Cardiac muscle cell (in vitro differentiated cells and primary cell): Measurements from ENCODE around the gene GYG2. TPM values are rescaled to one million over a fixed set of nuclear protein-coding genes. Genes with fewer than 3 reads are reported as not detected.
"Not testable (repeated sequence)": the region's sequence is repeated elsewhere in the genome, so short reads cannot be mapped to it uniquely, and the experiment has no call there.

ENCODE experiments used
- DNase-seq, 2 donors: peaks; one replicate each; pipeline versions ENCODE4 v3.0.0 to v3.0.0-alpha.2; 2010 to 2017; ENCODE audit warnings: low read depth in 1 of 2, low spot score in 1 of 2
- H3K27ac ChIP-seq: fragments of 200-600 bp; sonication (generic); 2 replicates; pipeline ENCODE4 v1.5.1; 2016
- H3K27me3 ChIP-seq: fragments of 200-600 bp; sonication (generic); 2 replicates; pipeline ENCODE4 v1.6.0; 2016; ENCODE audit warnings: control low read depth
- H3K36me3 ChIP-seq: fragments of 200-600 bp; sonication (generic); 2 replicates; pipeline ENCODE4 v1.5.1; 2016; ENCODE audit warnings: control low read depth
- H3K4me1 ChIP-seq: fragments of 200-600 bp; sonication (generic); 2 replicates; pipeline ENCODE4 v1.8.1; 2017; ENCODE audit warnings: low read depth, mild to moderate bottlenecking, mixed run types
- H3K4me3 ChIP-seq: fragments of 200-600 bp; sonication (generic); 2 replicates; pipeline ENCODE4 v1.5.1; 2016; ENCODE audit warnings: mild to moderate bottlenecking
- H3K9me3 ChIP-seq: fragments of 200-600 bp; sonication (generic); 2 replicates; pipeline ENCODE4 v1.5.1; 2017; ENCODE audit warnings: low read depth, mild to moderate bottlenecking, control low read depth
- polyA plus RNA-seq: library from polyadenylated mRNA; unstranded; fragments of >200 nt; fragmentation: Nextera tagmentation; extraction: Ambion mirVana; gene quantifications from 2 replicates; pipeline ENCODE4 v1.2.1, GENCODE V29; 2016
- total RNA-seq: library from RNA; depleted of rRNA; stranded (reverse); fragments of >200 nt; gene quantifications from 2 replicates; pipeline ENCODE4 v1.2.3, GENCODE V29; 2016
- TF ChIP-seq, protein P1 (sequence below): IDR thresholded peaks from 2 replicates; pipeline ENCODE4 v1.5.1; 2012; ENCODE audit warnings: low read depth, mild to moderate bottlenecking, low read length

Gene GYG2
- total and polyA plus RNA-seq, 2 experiments from 2014 or later, result 58.0 to 58.4 TPM

DNA sequence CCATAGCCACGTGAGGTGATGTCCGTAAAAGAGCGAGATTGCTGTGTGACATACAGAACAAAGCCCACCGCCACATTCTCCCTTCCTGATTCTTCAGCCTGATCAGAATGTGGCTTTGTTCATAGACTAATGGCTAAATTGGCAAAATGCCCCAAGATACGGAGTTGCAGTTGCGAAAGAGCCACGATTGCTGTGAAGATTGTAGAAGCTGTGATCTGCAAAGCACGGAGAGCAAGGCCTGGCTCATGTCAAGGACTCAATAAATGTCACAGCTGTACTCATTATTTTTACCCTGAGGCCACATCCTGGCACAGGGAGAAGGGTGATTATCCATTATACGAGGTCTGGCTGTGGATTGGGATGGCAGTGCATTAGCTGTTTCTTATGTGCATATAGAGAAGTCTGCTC lies 66.2 kb downstream of the GYG2 start:
- peak; percentile 38 to 55 for DNase-seq
- peak overlapping the region; percentile 83 for H3K27ac ChIP-seq

DNA sequence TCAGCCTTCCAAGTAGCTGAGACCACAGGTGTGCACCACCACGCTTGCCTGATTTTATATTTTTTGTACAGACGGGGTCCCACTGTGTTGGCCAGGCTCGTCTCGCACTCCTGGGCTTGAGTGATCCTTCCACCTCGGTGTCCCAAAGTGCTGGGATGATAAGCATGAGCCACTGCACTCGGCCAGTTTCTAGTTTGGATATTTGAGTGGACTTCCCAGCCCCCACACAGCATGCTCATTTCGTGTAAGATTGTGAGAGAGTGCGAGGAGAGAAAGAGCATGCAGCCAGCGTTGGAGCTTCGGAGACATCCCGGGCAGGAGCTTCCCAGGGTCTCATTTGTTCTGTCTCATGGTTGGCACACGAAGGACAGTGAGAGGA lies 68.6 kb downstream of the GYG2 start:
- peaks cover 30% of the 10 kb centered on the region for H3K4me1 ChIP-seq
- TF ChIP-seq, protein P1, sequence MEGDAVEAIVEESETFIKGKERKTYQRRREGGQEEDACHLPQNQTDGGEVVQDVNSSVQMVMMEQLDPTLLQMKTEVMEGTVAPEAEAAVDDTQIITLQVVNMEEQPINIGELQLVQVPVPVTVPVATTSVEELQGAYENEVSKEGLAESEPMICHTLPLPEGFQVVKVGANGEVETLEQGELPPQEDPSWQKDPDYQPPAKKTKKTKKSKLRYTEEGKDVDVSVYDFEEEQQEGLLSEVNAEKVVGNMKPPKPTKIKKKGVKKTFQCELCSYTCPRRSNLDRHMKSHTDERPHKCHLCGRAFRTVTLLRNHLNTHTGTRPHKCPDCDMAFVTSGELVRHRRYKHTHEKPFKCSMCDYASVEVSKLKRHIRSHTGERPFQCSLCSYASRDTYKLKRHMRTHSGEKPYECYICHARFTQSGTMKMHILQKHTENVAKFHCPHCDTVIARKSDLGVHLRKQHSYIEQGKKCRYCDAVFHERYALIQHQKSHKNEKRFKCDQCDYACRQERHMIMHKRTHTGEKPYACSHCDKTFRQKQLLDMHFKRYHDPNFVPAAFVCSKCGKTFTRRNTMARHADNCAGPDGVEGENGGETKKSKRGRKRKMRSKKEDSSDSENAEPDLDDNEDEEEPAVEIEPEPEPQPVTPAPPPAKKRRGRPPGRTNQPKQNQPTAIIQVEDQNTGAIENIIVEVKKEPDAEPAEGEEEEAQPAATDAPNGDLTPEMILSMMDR, result no peak
- peak overlapping the region; percentile 78 for H3K27ac ChIP-seq
- H3K4me3 ChIP-seq, result no peak overlapping the region
- H3K9me3 ChIP-seq, result no peaks in the 10 kb centered on the region
- no peaks in the 10 kb centered on the region for H3K36me3 ChIP-seq
- H3K27me3 ChIP-seq, result no peaks in the 10 kb centered on the region
- peak in 1 of 2 donors; percentile 12 for DNase-seq

More for the DNA sequence above, 66.2 kb downstream of the GYG2 start:
- Histone ChIP-seq H3K36me3 (no peaks in the 10 kb centered on the region), H3K9me3 (no peaks in the 10 kb centered on the region), H3K4me3 (no peak overlapping the region), H3K27me3 (no peaks in the 10 kb centered on the region), H3K4me1 (peaks cover 42% of the 10 kb centered on the region)
- TF ChIP-seq, protein P1, result no peak

GRCh38 chrX:2897690-2898623 lies 69.2 kb downstream of the GYG2 start:
- not testable (repeated sequence) for H3K4me3 ChIP-seq, H3K9me3 ChIP-seq, H3K27me3 ChIP-seq, H3K36me3 ChIP-seq
- H3K27ac ChIP-seq, result peak overlapping the region; percentile 78
- DNase-seq, result peak; percentile 44 to 60
- H3K4me1 ChIP-seq, result peaks cover 30% of the 10 kb centered on the region

GRCh38 chrX:2898846-2899512 lies 70.2 kb downstream of the GYG2 start:
- H3K9me3 ChIP-seq, result no peaks in the 10 kb centered on the region
- H3K27ac ChIP-seq, result peak overlapping the region; percentile 78
- peaks cover 30% of the 10 kb centered on the region for H3K4me1 ChIP-seq
- H3K36me3 ChIP-seq, result no peaks in the 10 kb centered on the region
- DNase-seq, result no peak
- H3K4me3 ChIP-seq, result no peak overlapping the region
- H3K27me3 ChIP-seq, result no peaks in the 10 kb centered on the region
- TF ChIP-seq, protein P1, result no peak

GRCh38 chrX:2901367-2902036 lies 72.8 kb downstream of the GYG2 start:
- Histone ChIP-seq H3K9me3 (no peaks in the 10 kb centered on the region), H3K36me3 (no peaks in the 10 kb centered on the region), H3K27ac (no peak overlapping the region), H3K27me3 (no peaks in the 10 kb centered on the region), H3K4me1 (peaks cover 21% of the 10 kb centered on the region), H3K4me3 (no peak overlapping the region)
- no peak for DNase-seq
- TF ChIP-seq, protein P1, result no peak
